GM13977 (cell line): ENCODE measurements around the gene COL4A1.

Experiments
- DNase-seq: peaks from one replicate; pipeline ENCODE4 v3.0.0; 2012; ENCODE audit warnings: low spot score
- CTCF ChIP-seq: IDR thresholded peaks from 2 replicates; pipeline ENCODE4 v1.5.1; 2012; ENCODE audit warnings: mild to moderate bottlenecking, control low read depth; ENCODE audit not compliant: insufficient read depth; ENCODE audit errors: extremely low read depth, missing control alignments
- in situ Hi-C: fragments of 300-500 bp; cut with MboI; formaldehyde crosslinking; loops from one replicate; pipeline ENCODE4 v1.12.0; 2022; ENCODE audit warnings: low sequenced_read_pairs, low pct_unique_long_range_greater_than_20kb, mixed read lengths, inconsistent platforms; ENCODE audit not compliant: unreplicated experiment

Gene COL4A1

DNA sequence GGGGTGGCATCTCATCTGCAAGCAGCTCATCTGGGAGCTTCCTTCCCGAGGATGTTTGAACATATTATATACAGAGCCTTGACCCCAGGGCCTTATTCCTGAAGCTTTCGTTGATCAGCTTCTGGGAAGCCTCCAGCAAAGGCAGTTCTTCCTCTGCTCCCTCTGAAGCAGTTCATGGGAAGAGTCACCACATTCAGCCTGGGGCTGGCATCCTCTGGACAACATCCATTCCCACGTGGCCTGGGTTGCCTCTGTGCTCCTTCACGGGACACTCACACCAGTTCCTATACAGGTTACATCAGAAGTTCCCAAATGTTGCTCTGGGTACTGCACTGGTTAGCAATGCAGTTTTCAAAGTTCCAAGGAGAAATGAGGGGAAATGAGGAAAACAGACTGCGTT lies 29.7 kb upstream of the COL4A1 start:
- DNase-seq = no peak
- in situ Hi-C loops = no loop called here
- no peak for TF ChIP-seq CTCF

DNA sequence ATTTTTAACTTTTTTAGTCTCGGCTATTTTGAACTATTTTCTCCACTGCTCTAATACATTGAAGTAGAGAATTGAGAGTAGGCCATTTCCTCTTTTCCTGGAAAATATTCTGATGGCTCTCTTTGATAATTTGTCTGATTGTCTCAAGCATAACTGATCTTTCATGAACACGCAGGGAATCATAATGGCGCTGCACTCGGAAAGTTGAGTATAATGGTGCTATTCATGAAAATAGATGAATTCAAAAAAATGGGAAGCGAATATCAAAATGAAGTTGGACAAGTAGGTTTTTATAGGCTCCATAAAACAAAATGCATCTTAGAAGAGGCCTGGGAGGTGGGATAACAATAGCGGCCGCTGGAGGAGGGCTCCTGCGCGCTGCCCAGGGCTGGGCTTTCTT lies 29.2 kb upstream of the COL4A1 start:
- in situ Hi-C loops = no loop called here
- DNase-seq = no peak
- no peak for TF ChIP-seq CTCF

DNA sequence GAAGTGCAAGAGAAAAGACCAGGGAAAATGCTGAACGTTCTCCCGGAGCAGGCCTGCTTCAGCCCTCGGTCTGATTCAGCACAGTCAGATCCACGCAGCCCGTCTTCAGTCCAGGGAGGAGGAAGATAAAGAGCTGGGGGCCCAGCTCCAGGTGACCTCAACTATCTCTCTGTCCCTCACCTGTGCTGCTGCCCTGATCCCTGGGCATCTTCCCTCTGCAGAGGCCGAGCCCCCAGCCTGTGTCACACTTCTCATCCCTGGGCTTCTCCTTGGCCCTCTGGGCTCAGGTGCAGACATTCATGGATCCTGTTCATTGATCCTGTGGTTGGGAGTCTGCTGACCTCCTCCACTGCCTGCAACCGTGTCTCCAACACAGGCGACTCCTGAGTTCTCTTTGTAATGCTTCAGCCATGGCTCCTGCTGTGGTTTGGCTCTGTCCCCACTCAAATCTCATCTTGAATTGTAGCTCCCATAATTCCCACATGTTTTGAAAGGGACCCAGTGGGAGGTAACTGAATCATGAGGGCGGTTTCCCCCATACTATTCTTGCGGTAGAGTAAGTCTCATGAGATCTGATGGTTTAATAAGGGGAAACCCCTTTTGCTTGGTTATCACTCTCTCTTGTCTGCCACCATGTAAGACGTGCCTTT lies 28.0 kb upstream of the COL4A1 start:
- in situ Hi-C loops = no loop called here
- TF ChIP-seq CTCF = no peak
- DNase-seq = no peak

DNA sequence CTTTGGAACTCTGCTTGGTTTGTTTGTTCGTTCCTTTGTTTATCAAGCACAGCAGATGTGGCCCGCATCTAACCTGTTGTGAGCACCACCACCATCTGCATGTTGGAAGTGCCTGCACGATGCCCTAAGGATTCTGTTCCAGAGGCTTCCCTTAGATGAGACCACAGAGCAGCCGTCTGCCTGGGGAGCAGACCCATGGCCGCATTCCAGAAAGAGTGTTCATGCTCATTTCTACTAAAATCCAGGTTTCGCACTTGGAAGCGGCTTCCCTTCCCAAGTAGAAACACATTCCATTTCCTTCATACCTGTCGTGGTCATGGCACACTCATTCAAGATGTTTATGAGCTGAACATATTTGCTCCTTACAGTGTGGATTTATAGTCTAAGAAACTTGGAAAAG lies 27.3 kb upstream of the COL4A1 start:
- in situ Hi-C loops = no loop called here
- DNase-seq = no peak
- no peak for TF ChIP-seq CTCF

DNA sequence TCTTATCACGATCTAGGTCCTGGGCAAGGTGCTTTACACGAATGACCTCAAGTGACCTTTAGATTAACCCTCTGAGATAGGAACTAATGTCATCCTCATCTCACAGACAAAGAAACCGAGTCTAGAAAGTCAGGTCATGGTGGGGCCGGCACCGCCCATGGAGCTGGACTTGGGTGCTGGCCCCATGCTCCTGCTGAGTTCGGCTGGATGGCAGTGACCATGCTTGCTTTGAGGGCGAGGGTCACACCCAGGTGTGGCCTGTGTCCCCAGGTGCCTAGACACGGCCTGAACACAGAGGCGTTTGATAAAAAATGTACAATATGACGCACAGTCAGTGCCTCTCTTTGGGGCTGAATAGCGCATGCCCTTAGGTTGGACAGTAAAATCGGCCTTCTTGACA lies 26.9 kb upstream of the COL4A1 start:
- no peak for TF ChIP-seq CTCF
- in situ Hi-C loops = no loop called here
- DNase-seq = no peak

GRCh38 chr13:110332750-110333149 lies 25.8 kb upstream of the COL4A1 start:
- in situ Hi-C loops = no loop called here
- no peak for DNase-seq
- no peak for TF ChIP-seq CTCF

DNA sequence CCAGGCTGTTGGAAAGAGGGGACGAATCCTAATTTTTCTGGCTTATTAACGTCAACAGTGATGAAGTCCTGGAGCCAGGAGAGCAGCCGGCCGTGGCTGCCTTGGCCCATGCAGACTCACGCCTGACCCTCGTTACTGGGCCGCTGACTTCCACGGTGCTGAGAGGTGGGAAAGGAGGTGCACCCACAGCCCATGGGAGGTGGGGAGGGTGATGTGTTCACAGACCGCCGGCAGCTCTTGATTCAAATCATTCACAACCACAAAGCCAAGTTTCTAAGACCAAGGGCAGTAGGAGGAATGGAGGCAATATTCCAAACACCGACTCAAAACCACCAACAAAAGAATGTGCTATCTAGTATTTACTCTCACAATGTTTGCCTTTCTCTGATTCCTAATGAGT lies 24.4 kb upstream of the COL4A1 start:
- TF ChIP-seq CTCF = no peak
- DNase-seq = no peak
- in situ Hi-C loops = no loop called here
